ENCODE data around the gene PARN.
"Not testable (repeated sequence)": the region's sequence is repeated elsewhere in the genome, so short reads cannot be mapped to it uniquely, and the experiment has no call there.

The PARN gene

DNA sequence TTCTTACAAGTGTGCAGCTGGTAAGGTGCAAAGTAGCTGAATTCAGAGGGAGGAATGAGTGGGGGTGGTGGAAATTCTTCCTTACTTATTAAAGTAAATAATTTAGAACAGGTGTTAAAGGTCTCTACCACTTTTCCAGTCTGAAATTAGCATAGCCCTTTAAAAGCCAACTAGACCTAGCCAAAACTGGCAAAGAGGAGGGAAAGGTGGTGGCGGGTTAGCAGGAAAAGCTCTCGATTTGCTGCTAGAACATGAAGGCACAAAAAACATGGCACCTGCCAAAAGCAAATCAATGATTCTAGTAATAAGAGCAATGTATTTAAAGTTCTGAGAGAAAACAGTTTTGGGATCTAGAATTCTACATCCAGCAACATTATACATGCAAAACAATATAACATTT is 157.7 kb downstream of the PARN start:
- DNase-seq (ENCODE audit: low read depth in 2 of 2), result no peak

DNA sequence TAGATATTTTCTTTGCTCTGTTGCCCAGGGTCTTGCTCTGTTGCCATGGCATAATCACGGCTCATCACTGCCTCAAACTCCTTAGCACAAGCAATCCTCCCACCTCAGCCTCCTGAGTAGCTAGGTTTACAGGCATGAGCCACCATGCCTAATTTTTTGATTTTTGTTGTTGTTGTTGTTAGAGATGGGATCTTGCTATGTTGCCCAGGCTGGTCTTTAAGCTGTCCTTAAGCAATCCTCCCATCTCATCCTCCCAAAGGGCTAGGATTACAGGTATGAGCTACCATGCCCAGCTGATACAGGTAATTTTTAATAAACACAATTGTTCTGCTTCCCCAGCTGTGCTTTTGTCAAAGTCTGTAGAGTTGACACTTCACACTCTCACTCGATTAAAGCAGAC is 159.3 kb downstream of the PARN start:
- DNase-seq (ENCODE audit: low read depth in 2 of 2), result no peak

DNA sequence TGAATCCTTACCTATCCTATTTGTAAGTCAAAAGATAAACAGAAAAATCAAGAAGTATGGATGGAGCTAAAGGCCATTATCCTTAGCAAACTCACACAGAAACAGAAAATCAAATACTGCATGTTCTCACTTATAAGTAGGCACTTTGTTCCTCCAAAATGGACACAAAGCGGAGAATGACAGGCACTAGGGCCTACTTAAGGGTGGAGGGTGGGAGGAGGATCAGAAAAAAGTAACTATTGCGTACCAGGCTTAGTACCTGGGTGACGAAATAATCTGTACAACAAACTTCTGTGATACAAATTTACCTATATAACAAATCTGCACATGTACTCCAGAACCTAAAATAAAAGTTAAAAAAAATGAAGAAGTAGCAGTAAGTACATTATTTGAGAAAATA is 164.3 kb downstream of the PARN start:
- DNase-seq (ENCODE audit: low read depth in 2 of 2), result no peak

DNA sequence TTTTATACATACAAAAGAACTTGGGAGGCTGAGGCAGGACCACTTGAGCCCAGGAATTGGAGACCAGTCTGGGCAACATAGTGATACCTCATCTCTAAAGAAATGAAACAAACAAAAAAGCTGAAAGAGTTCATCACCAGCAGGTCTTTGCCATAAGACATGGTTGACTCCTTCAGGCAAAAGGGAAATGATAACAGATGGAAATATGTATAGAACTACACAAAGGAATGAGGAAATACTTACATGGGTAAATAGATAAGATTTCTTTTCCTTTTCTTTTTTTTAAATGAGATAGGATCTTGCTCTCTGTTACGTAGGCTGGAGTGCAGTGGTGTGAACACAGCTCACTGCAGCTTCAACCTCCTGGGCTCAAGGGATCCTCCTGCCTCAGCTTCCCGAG is 165.3 kb downstream of the PARN start:
- DNase-seq (ENCODE audit: low read depth in 2 of 2), result no peak

DNA sequence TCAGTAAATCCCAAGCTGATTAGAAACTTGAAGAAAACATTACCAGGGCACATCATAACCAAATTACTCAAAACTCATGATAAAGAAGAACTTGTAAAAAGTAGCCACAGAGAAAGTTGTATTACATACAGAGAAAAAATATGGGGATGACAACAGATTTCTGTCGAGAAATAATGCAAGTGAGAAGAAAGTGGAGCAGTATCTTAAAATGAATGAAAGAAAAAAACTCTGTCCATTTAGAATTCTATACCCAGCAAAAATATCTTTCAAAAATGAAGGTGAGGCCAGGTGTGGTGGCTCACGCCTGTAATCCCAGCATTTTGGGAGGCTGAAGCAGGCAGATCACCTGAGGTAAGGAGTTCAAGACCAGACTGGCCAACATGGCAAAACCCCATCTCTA is 165.9 kb downstream of the PARN start:
- DNase-seq (ENCODE audit: low read depth in 2 of 2), result no peak

DNA sequence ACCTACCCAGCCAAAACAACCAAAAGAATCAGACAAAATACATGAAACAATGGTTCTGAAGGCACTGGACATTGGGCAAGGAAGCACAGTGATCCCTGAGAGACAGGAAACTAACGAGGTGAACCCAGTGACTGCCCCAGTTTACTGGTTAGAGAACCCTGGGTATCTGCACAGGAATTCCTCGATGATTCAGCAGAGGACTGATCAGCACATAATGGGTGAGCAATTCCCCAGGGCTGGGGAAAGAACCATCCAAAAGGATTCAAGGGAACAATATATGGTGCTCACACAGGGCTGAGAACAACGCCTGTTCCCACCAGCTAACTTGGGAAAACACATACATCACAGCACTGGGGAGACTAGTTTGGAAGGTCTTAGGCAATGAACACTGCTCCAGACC is 167.2 kb downstream of the PARN start:
- no peak for DNase-seq (ENCODE audit: low read depth in 2 of 2)

DNA sequence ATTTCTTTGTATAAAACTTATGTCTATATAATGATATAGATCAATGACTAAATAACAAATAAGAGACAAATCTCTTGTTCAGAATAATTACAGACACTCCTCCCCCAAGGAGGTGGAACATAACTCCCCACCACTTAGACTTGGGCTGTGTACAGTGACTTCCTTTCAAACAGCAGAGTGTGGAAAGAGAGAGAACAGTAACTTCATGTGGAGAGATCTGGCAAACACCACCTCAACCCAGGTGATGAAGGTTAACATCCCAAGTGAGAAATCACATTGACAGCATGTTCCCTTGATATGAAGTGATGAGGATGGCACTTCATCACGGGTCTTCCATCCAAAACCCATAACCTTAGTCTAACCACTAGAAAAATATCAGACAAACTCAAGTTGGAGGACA is 169.3 kb downstream of the PARN start:
- DNase-seq (ENCODE audit: low read depth in 2 of 2), result no peak

DNA sequence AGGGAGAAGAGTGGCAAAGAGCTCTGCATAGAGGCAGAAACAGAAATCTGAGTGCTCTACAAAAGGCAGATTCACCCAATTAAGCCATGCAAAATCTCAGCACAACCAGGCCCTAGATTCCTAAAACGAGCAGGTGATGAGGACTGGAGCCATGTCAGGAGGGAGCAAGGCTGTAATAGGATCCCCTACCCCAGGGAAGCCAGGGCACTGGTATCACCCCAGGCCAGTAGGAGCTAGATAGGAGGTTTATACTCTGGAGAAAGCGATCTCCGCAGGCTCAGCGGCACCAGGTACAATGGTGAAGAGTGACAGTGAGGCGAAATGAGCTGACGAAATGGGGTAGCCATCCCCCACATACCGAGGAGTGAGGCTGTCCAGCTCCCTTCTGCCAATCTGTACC is 171.5 kb downstream of the PARN start:
- DNase-seq (ENCODE audit: low read depth in 2 of 2), result no peak

DNA sequence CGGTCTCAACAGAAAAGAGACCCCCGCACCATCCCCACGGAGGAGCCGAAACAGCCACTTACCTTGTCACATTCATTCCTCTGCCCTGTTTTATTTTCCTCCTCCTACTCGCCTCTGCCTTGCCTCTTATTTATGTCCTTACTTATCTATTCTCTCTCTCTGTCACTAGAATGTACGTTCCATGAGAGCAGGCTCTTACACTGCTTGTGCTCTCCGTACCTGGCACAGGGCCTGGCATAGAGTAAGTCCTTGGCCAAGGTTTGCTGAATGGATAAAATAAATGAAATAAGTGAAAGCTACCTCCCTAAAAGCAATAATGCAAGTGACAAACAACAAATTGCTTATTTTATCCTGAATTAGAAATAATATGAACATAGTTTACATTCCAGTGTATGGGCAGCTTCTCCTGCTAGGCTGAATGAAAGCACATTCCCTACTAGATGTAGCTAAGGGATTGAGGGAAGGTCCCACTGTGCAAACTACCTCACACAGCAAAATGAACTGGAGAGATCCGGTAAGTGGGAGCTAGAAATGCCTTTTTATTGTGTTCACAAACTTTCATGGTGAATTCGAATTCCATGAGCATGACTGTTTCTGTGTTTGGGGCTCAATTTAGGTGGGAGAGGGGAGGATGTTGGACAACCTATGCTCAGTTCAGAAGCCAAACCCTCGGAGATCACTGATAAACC is 173.1 kb downstream of the PARN start:
- no peak for DNase-seq (ENCODE audit: low read depth in 2 of 2)

DNA sequence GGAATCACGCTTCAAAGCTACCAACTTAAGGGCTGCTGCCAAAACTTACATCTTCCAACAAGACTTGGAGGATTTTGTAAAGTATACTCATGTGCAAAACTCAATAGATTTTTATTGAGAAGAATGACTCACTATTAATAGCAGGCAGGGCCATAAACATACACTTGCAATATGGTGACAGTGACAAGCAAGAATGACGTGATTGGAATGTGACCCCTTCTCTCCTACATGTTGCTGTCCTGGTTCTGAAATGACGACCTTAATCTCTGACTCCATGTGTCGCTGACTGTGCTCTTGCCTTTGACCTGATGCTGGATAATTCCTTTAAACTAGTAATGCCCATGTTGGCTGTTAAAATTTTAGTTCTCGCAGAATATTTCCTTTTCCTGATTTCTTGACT is 174.5 kb downstream of the PARN start:
- DNase-seq (ENCODE audit: low read depth in 2 of 2), result no peak

DNA sequence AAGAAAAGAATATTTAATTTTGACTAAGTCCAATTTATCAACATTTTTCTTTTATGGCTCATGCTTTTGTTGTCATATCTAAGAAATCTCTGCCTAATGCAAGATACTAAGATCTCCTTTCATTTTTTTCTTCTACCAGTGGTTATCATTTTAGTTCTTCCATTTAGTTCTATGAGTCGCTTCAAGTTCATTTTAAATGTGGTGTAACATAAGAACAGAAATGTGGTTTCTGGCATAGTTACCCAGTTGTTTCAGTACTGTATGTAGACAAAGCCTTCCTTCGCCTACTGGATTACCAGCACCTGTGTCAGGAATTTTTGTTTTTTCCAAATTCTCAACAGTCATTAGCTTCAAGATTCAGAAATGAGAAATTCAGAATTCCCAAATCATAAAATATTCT is 175.7 kb downstream of the PARN start:
- no peak for DNase-seq (ENCODE audit: low read depth in 2 of 2)

DNA sequence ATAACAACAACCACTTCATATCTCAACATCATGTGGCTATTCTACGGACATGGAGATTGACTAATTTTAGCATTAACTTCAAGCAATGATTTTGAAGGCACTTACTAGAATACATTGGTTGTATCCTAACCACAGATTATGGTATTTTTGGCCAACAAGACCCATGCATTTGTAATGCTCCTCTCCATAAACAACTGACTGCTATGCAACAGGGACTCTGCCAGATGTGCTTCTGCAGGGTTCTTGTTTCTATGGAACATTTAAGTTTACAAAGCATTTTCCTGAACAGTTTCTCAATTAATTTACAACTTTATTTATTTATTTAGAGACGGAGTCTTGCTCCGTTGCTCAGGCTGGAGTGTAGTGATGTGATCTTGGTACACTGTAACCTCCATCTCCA is 178.0 kb downstream of the PARN start:
- no peak for DNase-seq (ENCODE audit: low read depth in 2 of 2)

DNA sequence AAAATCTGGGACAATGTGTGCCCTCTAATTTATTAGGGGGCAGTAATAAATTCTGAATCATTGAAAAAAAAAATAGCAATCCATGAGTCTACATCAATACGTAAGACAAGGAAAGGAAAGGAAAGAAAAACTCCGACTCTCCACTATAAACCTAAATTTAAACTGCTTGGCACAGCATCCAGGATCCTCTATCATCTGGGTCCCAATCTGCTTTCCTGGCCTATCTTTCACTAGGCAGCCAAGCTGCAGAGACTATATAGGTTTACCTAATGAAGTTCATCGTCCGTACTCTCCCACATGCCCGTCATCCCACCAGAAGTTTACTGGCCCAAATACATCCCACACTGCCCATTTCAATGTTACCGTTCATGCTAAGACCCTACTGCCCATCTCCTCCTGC is 179.2 kb downstream of the PARN start:
- no peak for DNase-seq (ENCODE audit: low read depth in 2 of 2)

DNA sequence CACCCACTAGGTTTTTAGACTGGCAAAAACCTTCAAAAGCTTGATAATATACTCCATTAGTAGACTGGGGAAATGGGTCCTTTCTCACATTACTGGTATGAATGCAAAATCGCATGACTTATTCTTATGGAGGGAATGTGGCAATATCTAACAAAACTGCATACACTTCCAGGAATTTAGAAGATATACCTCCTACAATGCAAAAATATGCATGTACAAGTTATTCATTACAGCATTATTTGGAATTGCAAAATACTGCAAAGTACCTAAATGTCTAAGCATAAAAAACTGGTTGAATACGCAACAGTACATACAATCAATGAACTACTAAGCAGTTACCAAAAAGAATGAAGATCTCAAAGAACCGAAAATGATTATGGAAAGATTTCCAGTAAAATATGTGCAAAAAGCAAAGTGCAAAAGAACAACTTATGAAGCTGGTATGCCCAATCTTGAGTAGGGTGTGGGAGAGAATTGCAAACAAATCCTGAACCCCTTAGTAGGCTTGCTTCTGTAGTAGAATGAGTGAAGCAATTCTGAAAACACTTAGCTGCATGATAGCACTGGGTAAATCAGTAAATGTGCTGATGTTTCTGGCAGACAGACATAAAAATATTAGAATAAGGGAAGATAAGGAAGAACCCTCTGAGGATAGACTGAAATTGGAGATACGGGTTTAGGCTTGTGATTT is 180.1 kb downstream of the PARN start:
- DNase-seq (ENCODE audit: low read depth in 2 of 2), result no peak

DNA sequence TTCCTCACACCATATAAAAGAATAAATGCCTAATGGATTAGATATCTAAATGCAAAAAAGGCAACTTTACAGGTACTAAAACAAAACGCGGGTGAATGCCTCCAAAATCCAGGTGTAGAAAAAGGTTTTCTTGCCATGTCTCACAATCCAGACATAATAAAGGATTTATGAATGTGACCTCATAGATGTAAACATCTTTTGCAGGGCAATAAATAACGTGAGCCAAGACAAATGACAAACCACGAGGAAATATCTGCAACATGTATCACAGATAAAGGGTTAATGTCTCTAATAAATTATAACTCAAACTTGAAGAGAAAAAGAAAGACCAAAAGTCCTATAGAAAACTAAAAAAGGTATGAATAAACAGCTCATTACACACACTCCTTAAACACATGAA is 180.7 kb downstream of the PARN start:
- DNase-seq (ENCODE audit: low read depth in 2 of 2), result no peak

DNA sequence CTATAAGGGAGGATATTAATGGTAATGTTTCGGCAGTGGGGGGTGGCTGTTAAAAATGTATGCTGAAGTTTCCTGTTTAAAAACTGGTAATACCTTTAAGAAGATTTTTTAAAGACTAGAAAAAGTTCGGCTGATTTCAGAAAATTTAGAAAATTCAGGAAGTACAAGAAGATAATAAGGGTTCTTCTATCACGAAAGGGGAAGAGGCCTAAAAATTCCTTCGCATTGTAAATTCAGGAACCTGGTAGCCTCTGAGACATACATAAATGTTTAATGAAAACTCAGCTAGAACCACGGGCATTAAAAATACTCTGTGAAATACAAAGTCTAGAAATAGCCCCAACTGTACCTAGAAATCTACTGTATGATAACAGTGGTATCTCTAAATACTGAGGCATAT is 181.2 kb downstream of the PARN start:
- no peak for DNase-seq (ENCODE audit: low read depth in 2 of 2)

DNA sequence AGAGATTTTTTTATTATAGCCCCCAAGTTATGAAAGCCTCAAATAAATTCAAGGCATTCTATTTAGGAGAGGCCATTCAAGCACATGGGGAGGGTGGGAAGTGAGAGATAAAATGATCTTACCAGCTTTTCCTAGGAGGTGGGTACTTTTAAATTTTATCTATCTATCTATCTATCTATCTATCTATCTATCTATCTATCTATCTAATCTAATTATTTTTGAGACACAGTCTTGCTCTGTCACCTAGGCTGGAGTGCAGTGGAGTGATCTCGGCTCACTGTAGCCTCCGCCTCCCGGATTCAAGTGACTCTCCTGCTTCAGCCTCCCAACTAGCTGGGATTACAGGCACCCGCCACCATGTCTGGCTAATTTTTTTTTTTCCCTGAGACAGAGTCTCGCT is 182.3 kb downstream of the PARN start:
- DNase-seq (ENCODE audit: low read depth in 2 of 2), result no peak

DNA sequence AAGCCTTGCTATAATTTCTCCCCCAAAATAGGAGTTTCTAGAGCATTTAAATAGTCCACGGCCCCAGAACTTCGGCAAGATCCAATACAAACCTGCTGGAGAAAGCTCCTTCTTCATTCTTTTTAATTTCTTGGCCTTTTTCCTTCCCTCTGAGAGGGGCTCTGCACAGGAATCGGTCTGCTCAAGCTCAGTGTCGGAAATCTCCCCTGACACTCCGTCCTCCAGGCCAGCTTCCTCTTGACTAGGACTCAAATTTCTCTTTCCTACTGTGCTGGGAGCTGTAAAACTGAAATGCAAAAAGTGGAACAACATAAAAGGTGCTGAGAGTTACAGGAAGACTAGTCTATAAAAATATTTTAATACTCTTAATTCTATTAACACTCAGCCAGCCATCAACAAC is 183.3 kb downstream of the PARN start:
- DNase-seq (ENCODE audit: low read depth in 2 of 2), result no peak

DNA sequence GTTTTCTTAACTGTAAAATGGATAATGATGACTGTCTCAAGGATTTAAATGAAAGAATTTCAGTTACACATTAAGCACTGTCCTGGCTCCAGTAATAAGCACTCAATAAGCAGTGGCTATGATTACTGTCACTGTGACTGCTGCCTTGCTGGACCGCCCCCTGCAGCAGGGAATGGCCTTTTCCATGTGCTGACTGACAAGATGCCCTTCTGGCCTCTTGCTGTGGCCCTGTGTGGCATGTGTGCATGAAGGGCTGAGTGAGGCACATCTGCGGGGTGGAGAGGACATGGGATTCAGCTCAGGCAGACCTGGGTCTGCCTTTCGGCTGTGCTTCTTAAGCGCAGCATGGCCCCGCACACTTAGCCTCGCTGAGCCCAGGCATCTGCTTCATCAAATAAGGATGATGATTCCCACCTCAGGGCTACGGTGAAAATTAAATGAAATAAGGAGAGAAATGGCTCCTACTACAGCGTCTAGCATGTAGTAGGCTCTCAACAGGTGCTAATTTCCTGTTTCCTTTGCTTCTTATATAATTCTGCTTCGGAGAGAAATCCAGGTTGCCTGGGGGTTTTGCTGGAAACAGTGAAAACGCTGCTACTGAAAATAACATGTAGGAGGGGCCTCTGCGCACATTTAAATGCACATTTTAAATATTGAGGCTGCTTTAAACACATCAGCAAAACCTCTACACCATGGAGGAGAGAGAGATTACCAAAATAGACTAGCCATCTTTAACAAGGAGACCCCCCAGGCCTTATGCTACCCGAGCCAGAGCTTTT is 183.9 kb downstream of the PARN start:
- no peak for DNase-seq (ENCODE audit: low read depth in 2 of 2)

DNA sequence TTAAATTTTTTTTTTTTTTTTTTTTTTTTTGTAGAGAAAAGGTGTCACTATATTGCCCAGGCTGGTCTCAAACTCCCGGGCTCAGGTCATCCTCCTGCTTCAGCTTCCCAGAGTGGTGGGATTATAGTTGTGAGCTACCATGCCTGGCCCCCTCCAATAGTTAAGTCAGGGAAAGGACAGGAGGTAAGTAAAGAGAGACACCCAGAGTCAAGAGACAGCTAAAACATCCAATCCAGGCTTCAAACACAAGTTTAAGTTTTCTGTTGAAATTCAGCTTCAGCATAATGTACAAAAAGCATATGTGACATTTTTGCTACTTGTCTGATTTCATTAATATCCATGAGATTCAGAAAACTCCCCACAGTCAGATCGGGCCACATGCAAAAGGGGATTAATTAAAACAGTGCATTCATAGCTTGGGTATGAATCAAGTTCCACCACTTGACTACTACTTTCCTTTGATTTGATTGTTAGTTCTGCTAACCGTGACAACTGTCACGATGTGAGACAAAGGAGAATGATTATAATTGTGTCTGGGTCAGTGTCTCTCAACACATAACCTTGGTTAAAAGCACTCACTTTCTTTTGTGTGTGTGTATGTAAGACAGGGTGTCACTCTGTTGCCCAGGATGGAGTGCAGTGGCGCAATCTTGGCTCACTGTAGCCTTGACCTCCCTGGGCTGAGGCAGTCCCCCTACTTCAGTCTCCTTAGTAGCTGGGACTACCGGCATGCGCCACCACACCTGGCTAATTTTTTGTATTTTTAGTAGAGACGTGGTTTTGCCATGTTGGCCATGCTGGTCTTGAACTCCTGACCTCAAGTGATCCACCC is 184.9 kb downstream of the PARN start:
- no peak for DNase-seq (ENCODE audit: low read depth in 2 of 2)

DNA sequence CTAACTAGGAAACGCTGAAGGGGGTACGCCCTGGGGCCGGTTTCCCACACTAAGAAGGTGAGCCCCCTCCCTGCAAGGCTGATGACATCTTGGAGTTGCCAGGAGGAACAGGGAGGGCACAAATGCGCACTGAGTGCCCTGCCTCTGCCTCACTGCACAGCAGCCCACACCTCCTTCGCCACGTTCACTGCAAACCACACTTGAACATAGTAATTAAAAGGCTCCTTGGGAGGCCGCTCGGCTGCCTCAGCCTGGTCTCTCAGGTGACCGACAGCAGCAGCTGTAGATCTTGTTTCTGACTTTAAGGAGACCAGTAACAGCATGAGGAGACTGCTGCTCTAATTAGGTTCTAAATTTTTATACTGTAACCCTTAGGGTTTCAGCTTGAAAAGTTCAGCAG is 188.5 kb downstream of the PARN start:
- DNase-seq (ENCODE audit: low read depth in 2 of 2), result not testable (repeated sequence)

DNA sequence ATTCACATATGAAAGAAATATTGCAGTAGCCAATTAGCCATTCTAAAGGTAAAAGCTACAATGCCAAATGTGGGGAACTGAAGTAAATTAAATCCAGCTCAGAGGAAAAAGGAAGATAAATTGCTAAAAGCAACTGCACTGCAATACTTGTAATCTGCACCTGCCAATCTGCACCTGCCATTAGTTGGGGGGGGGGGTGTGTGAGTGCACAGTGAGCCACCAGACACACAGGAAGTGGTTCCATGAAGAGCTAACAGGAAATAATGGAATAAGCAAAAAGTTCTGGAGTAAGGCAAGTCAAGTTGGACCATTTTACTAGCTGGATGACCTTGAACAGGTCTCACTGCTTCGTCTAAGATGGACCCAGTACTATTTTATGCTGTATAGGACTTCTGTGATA is 191.8 kb downstream of the PARN start:
- no peak for DNase-seq (ENCODE audit: low read depth in 2 of 2)
